Activated CD4-positive, CD25-positive, alpha-beta regulatory T cell treated with anti-CD3 and anti-CD28 coated beads, Interleukin-2, amount 50 U/mL, for 72 hours (primary cell): ENCODE results near the gene TFIP11.
A peak's percentile ranks its signal among the peaks of the same experiment; 100 is the strongest.

Experiments
- DNase-seq: peaks from one replicate; pipeline ENCODE4 v3.0.0; 2021

Gene TFIP11

GRCh38 chr22:26512149-26512793, at the start of gene TFIP11:
Gene TFIP11, minus strand, starts transcription at chr22:26512473. Its CDS starts 2,201 bp downstream, at chr22:26510272.
- DNase-seq: peak; percentile 91

- no peak for DNase-seq
Measured at GRCh38 chr22:26561756-26562417, 49.6 kb upstream of the TFIP11 start.

GRCh38 chr22:26559961-26560575, 47.8 kb upstream of the TFIP11 start:
- no peak for DNase-seq

- no peak for DNase-seq
Measured at GRCh38 chr22:26558248-26558895, 46.1 kb upstream of the TFIP11 start.

GRCh38 chr22:26556904-26557303, 44.6 kb upstream of the TFIP11 start:
- DNase-seq: no peak

- DNase-seq: no peak
Measured at GRCh38 chr22:26555478-26555877, 43.2 kb upstream of the TFIP11 start.

GRCh38 chr22:26554956-26555355, 42.7 kb upstream of the TFIP11 start:
- DNase-seq: no peak

GRCh38 chr22:26553056-26553752, 40.9 kb upstream of the TFIP11 start:
- no peak for DNase-seq

GRCh38 chr22:26552466-26552865, 40.2 kb upstream of the TFIP11 start:
- DNase-seq: no peak

GRCh38 chr22:26551568-26551967, 39.3 kb upstream of the TFIP11 start:
- no peak for DNase-seq

GRCh38 chr22:26550498-26551033, 38.3 kb upstream of the TFIP11 start:
- DNase-seq: no peak

- no peak for DNase-seq
Measured at GRCh38 chr22:26549902-26550497, 37.7 kb upstream of the TFIP11 start.

- DNase-seq: no peak
Measured at GRCh38 chr22:26548984-26549383, 36.7 kb upstream of the TFIP11 start.

GRCh38 chr22:26548303-26548702, 36.0 kb upstream of the TFIP11 start:
- DNase-seq: no peak

- DNase-seq: no peak
Measured at GRCh38 chr22:26547837-26548236, 35.6 kb upstream of the TFIP11 start.

- DNase-seq: no peak
Measured at GRCh38 chr22:26547426-26547825, 35.2 kb upstream of the TFIP11 start.

- no peak for DNase-seq
Measured at GRCh38 chr22:26546282-26546681, 34.0 kb upstream of the TFIP11 start.

- DNase-seq: no peak
Measured at GRCh38 chr22:26545827-26546226, 33.6 kb upstream of the TFIP11 start.

GRCh38 chr22:26545385-26545784, 33.1 kb upstream of the TFIP11 start:
- DNase-seq: no peak

- DNase-seq: no peak
Measured at GRCh38 chr22:26544489-26544888, 32.2 kb upstream of the TFIP11 start.

- no peak for DNase-seq
Measured at GRCh38 chr22:26542831-26543230, 30.6 kb upstream of the TFIP11 start.

GRCh38 chr22:26541167-26541819, 29.0 kb upstream of the TFIP11 start:
- DNase-seq: no peak
